T-helper 9 cell (primary cell): ENCODE data around the gene KRTAP10-1.
"Not testable (repeated sequence)": the region's sequence is repeated elsewhere in the genome, so short reads cannot be mapped to it uniquely, and the experiment has no call there.

ENCODE experiments used
- DNase-seq: peaks from one replicate; pipeline ENCODE4 v3.0.0-alpha.2; 2020
- total RNA-seq, 2 donors: gene quantifications; one replicate each; lab custom pipeline; 2026; lab: John Stamatoyannopoulos, UW

The KRTAP10-1 gene, protein sequence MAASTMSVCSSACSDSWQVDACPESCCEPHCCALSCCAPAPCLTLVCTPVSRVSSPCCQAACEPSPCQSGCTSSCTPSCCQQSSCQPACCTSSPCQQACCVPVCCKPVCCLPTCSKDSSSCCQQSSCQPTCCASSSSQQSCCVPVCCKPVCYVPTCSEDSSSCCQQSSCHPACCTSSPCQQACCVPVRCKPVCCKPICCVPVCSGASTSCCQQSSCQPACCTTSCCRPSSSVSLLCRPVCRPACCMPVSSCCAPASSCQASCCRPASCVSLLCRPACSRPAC
- total RNA-seq: 0 reads per million in 2 donors

DNA sequence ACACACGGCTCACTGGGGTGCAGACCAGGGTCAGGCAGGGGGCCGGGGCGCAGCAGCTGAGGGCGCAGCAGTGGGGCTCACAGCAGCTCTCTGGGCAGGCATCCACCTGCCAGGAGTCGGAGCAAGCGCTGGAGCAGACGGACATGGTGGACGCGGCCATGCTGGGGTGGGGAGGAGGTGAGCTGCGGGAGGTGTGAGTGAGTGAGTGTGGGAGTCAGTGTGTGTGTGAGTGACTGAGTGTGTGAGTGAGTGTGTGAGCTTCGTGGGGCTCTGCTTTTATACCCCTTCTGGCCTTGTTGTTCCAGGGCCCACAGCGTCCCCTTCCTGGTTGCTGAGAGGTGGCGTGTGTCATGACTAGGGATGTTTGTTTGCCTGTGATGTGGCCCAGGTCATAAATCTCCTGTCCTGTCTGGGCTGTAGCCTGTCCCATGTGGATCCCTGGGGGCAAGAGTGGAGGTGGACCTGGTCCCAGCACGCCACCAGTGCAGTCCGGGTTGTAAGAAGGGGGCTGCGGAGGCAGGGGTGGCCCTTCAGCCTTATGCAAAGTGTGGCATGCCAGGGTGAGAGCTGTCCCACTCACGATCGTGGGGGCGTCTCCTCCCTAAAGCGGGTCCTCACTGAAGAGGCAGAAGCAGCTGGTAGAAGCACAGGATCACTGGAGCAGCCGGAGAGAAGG lies at the start of gene KRTAP10-1:
Gene KRTAP10-1 (minus strand): TSS at position 205 of the 676 bp plus-strand sequence. CDS start 45 bp downstream, at position 160.
- DNase-seq: no peak

DNA sequence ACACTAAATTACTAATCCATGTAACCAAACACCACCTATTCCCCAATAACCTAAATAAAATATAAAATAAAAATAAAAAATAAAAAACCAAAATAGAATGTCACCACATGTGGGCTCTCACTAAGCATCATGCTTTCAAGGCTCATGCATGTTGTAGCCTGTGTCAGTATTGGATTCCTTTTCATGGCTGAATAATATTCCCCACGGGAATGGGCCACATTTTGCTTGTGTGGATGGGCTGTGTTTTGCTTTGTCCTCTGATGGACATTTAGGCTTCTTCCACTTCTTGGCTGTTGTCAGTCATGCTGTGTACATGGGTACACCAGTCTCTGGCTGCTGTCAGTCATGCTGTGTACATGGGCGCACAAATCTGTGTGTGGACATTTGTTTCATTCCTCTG lies 49.1 kb upstream of the KRTAP10-1 start:
- DNase-seq: no peak

DNA sequence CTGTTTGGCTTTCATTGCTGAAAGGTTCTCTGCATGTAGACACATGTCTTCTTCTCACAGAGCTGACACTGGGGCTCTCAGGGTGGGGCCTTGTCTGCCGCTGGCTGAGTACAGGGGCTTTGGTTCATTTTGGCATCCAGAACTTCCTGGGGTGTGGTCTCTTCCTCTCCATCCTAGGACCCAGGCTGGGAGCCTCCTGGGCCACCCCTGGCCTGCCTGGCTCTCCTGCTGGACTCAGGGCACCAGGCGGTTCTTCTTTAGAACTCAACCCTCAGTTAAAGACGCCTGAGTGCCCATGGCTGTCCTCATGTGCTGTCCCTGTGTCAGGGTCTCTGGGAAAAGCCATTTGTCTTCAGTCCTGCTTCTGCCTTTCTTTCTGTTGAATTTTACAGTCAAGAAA lies 45.9 kb upstream of the KRTAP10-1 start:
- DNase-seq: no peak

DNA sequence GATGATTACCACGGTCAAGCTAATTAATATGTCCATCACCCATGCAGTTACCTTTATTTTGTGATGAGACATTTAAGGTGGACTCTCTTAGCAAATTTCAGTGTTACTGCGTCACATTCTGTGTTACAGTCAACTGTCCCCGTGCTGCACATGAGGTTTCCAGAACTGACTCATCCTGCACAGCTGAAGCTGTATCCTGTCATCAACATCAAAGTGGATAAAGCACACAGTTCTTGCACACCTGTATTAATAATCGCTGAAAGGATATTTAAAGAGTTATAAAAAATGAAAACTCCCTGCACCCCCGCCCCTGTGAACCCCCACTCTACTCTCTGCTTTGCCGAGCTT lies 43.8 kb upstream of the KRTAP10-1 start:
- no peak for DNase-seq

DNA sequence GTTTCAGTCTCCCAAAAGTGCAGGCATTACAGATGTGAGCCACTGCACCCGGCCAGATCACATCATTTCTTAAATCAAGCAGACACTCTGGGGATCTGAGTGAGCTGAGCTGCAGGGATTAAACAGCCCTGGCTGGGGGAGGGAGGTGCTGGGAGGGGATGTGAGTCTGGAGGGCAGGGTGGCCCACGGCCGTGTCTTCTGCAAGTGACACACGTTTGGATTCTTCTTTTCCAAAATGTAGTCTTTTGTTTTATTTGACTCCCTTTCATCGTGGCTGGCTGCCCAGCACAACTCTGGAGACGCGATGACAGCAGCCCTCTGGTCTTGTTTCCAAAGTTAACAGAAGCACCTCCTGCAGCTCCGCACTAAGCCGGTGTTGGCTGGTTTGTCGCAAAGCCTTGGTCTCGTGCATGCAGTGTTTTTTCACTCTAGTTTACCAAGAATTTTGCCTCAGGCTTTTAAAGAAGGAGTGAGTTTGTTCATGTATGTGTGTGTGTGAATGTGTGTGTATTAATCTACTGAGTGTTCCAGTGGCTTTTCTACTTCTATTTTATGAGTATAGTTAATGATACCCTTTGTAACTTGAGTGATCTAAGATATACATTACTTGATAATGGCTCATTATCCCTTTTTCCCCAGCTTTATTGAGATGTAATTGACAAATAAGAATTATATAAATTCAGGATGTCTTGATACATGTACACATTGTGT lies 43.2 kb upstream of the KRTAP10-1 start:
- no peak for DNase-seq

DNA sequence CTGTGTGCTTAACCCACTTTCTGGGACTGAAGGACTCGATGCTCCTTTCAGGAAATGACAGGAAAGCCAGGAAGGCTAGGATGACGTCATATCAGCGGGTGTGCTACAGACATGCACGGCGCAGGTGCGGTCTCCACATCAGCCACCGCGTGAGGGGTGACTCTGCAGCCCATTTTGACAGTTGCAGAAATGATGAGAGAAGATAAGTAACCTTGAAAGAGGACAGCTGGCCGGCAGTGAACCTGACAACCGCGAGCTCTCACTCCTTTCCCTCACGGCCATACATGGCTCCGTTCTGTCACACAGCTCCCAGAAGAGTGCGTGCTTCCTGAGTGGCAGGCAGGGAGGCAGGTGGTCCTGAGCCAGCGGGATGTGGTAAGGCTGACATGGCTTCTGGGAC lies 42.1 kb upstream of the KRTAP10-1 start:
- no peak for DNase-seq

DNA sequence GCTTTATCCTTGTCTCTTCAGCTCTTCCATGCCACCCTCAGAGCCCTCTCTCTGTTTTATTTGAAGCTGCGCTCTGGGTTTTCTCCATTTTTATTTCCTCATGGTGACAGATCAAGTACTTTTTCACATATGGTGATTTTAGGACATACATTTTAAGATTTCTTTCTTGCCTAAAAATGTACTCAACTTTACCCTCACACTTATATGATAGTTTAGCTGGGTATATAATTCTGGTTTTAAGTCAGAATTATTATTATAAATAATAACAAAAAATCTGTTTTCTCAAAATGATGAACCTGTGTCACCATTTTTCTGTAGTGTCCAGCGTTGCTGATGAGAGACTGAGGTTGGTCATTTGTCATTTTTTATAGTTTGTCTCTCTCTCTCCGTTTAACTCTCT lies 41.2 kb upstream of the KRTAP10-1 start:
- no peak for DNase-seq

DNA sequence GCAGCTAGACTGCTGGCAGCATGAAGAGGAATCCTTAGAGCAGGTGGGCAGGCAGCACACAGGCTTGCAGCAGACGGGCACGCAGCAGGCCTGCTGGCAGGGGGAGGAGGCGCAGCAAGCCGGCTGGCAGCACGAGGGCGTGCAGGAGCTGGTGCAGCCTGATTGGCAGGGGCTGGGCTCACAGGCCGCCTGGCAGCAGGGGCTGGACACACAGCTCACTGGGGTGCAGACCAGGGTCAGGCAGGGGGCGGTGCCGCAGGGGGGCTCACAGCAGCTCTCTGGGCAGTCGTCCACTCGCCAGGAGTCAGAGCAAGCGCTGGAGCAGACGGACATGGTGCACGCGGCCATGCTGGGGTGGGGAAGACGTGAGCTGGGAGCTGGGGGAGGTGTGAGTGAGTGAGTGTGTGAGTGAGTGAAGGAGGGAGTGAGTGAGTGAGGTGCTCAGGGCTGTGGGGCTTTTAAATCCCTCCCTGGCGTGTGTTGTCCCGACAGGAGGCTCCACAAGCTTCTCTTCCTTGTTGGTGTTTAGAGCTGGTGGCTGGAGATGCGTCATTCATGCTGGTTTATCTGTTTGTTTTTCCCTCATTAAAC lies 40.3 kb upstream of the KRTAP10-1 start, which contains the start of gene KRTAP10-5:
Gene KRTAP10-5 (minus strand): TSS at position 374 of the 591 bp plus-strand sequence. CDS start 26 bp downstream, at position 348.
- DNase-seq: not testable (repeated sequence)

DNA sequence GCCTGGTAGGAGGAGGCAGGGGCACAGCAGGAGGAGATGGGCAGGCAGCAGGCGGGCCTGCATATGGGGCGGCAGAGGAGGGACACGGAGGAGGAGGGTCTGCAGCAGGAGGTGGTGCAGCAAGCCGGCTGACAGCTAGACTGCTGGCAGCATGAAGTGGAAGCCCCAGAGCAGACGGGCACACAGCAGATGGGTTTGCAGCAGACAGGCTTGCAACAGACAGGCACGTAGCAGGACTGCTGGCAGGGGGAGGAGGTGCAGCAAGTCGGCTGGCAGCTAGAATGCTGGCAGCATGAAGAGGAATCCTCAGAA lies 39.8 kb upstream of the KRTAP10-1 start:
- DNase-seq: no peak

DNA sequence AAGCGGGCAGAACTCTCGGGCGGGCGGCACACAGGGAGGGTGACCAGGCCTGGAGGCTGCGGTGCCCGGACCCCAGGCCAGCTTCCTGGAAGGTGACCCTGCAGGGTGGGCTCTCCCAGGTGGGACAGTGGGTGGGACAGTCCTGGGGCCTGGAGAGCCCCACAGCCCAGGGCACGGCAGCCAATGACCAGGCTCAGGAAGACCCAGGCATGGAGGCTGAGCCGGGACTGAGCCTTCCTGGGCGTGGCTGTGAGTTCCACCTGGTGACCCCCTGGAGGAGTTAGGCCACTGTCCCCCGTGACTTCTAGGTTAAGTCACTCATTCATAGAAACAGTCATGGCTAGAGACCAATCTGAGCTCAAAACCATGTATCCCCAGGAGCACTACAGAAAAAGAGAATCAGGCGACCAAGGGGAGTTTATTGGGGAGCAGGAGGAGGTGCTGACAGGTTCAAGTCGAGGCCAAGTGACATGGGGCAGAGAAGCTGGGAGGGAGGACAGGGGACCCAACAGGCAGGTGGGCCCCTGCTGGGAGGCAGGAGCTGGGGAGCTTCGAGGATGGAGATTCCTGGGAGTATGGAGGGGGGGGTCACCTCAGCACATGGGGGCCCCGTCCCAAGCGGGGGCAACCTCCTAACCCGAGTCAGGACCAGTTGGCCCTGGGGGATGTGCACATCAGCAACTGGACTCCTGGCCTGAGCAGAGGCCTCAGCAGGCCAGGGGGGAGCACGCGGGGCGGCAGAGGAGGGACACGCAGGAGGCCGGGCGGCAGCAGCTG lies 39.2 kb upstream of the KRTAP10-1 start:
- no peak for DNase-seq

DNA sequence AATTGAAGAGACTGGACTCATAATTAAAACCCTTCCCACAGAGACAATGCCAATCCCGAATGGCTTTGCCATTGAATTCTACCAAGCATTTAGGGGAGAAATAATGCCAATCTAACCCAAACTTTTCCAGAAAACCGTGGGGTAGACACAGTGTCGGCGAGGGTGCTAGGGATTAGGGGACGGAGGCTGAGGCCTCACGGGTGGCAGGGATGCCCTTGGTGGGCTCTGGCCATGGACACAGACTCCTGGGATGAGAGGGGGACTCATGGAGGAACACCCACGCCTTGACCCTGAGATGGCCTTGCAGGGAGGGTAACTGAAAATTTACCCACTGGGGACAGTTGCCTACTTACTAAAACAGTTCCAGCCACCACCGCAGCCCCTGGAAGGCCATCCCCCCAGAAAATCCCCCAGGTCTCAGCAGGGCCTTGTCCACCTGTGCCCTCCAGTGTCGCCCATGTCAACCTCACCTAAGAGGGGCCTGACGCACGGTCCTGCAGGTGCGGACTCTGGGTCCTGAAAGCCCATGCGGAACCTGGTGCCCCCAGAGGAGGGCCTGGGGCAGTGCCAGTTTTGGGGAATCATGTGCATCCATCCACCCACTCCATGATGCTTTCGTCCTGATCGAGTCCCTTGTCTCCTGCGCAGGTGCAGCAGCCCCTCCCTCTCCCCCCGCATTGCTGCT lies 38.5 kb upstream of the KRTAP10-1 start:
- DNase-seq: no peak

DNA sequence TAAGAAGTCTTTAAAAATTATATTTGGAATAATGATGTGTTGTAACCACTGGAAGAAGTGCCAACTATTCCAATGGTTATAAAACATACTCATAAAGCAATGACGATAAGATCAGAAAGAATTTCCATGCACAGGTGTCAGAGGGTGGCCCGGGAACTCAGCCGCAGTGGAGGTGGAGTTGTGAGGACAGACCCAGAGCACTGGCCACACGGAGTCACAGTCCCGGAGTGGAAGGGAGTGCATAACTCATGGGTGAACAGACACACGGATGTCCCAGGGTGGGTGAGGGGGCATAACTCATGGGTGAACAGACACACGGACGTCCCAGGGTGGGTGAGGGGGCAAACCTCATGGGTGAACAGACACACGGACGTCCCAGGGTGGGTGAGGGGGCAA lies 36.0 kb upstream of the KRTAP10-1 start:
- no peak for DNase-seq

DNA sequence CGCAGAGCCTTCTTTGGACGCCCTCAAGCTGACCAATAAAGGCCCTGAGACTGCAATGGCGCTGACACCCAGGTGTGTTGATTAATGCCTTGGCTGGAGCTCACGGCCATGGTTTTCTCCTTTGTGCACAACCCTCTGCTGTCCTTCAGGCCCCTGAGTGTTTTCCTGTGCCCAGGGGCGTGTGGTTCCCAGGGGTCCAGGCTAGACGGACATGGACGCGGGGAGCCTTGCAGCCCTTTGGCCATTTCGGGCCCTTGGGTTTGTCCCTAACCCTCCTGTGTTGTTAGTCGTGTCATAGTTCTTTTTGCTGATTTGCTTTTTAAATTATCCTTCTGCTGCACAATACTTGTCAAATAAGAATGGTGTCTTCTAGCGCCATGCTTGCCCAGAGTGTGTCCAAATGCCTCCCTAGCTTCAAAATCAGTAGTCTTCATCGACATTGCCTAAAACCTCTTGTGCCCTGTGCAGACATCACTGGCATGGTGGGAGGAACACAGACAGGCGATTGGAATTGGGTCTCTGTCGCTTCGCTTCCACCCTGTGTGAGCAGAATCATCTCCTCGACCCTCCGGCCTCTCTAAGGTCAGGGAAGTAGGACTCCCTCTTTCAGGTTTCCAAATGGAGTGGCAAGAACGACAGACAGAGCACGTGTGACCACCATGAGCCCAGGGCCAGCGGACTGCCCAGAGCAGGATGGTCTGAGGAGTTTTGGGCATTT lies 35.5 kb upstream of the KRTAP10-1 start:
- DNase-seq: no peak

DNA sequence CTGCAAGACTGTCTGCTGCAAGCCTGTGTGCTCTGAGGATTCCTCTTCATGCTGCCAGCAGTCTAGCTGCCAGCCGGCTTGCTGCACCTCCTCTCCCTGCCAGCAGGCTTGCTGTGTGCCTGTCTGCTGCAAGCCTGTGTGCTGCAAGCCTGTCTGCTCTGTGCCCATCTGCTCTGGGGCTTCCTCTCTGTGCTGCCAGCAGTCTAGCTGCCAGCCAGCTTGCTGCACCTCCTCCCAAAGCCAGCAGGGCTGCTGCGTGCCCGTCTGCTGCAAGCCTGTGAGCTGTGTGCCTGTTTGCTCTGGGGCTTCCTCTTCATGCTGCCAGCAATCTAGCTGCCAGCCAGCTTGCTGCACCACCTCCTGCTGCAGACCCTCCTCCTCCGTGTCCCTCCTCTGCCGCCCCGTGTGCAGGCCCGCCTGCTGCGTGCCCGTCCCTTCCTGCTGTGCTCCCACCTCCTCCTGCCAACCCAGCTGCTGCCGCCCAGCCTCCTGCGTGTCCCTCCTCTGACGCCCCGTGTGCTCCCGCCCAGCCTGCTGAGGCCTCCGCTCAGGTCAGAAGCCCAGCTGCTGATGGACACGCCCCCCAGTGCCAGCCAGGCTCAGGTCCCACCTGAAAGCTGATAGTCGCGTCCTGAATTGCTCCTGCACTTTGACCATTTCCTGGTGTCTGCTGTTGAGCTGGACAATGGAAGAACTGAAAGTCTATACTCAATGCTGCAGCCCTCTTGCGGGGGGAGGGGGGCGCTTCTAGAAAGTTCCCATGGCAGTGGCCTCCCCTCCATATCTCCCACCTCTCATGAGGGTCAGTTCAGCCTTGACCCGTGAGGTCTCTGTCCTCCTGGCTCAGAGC lies 34.7 kb upstream of the KRTAP10-1 start:
- DNase-seq: no peak

DNA sequence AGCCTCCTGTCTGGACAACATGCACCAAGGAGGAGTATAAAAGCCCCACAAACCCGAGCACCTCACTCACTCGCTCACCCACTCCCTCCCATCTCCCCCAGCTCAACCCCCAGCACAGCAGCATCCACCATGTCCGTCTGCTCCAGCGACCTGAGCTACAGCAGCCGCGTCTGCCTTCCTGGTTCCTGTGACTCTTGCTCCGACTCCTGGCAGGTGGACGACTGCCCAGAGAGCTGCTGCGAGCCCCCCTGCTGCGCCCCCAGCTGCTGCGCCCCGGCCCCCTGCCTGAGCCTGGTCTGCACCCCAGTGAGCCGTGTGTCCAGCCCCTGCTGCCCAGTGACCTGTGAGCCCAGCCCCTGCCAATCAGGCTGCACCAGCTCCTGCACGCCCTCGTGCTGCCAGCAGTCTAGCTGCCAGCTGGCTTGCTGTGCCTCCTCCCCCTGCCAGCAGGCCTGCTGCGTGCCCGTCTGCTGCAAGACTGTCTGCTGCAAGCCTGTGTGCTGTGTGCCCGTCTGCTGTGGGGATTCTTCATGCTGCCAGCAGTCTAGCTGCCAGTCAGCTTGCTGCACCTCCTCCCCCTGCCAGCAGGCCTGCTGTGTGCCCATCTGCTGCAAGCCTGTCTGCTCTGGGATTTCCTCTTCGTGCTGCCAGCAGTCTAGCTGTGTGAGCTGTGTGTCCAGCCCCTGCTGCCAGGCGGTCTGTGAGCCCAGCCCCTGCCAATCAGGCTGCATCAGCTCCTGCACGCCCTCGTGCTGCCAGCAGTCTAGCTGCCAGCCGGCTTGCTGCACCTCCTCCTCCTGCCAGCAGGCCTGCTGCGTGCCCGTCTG lies 33.8 kb upstream of the KRTAP10-1 start, which contains the start of gene KRTAP10-4:
Gene KRTAP10-4 (plus strand): TSS at position 100 of the 827 bp plus-strand sequence. CDS start 30 bp downstream, at position 130.
- DNase-seq: not testable (repeated sequence)

DNA sequence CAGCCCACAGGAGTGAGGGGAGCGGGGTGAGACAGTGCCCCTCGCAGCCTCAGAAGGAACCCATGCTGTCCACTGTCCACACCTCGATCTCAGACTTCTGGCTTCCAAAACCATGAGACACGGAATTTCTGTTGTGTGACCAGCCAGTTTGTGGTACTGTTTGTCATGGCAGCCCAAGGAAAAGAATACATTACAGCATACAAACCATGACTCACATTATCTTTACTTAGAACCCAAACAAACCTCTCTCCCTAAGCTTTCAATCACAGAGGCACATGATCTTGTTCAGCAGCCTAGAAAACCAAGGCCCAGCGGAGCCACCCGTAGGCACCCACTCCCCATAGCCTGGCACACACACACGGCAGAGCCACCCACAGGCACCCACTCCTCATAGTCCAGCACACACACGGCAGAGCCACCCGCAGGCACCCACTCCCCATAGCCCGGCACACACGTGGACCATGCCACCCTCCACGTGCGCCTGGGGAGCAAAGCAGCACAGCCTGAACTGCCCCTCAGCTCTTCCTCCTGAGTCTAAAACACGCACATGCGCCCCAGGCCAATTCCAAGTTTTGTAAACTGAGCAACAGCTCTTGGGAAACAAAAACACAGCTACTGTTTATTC lies 33.1 kb upstream of the KRTAP10-1 start:
- DNase-seq: no peak

DNA sequence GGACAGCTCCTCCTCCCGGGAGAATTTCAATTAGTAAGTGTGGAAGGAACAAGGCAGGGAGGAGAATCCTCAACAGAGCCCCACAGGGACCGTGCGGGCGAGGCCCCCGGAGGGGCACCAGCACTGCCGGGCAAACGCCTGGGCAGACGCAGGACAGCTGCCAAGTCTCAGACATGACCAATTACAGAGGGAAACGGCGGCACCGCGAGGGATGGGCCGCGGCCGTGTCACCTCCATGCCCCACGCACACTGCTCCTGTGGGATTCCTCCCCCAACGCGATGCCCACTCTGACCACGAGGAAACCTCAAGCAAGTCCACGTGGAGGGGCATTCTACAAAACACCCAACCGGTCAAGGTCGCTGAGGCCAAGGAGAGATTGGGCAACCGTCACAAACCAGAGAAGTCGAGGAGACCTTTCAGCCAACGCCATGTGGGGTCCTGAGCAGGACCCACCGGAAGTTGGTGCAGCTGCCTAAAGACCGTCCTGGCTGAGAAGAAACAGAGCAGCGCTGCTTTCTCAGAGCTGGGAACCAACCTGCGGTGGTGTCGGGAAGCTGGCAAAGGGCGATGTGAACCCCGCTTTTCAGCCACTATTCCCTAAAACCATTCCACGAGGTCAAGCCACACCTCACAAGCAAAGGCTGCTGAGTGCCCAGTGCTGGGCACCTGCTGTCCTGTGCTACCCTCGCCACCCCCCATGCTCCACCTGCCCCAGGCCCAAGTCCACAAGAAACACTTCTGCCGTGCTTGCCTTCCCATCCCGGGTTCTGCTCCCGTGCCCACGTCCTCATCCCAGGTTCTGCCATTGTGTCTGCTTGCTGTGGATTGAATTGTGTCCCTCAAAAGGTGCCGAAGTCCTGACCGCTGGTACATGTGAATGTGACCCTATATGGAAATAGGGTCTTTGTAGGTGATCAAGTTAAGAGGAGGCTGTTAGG lies 32.1 kb upstream of the KRTAP10-1 start:
- no peak for DNase-seq

DNA sequence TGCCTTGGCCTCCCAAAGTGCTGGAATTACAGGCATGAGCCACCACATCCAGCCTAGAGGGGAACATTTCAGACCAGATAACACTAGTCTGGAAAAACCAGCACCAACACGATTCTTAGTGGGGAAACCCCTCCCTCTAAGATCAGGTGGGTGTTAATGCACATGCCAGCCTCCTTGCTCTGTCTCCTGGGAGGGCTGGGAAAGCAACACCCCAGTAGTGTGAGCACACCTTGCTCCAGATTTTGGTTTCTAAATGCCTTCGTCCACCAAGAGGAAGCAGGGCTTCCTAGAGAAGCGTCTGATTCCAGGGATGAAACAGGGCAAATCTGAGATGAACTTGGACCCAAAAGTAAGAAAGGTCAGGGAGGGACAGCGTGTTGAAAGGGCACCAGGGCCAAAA lies 31.3 kb upstream of the KRTAP10-1 start:
- no peak for DNase-seq
